HuH-7 (cell line): ENCODE data around the gene RET.

Experiments
- DNase-seq: peaks from one replicate; pipeline ENCODE4 v3.0.0; 2011; ENCODE audit warnings: low spot score

Gene RET

GRCh38 chr10:43108951-43109350 lies 32.1 kb downstream of the RET start:
- no peak for DNase-seq

- DNase-seq, result no peak
These were observed 32.9 kb downstream of the RET start for GRCh38 chr10:43109671-43110249.

GRCh38 chr10:43110338-43111071 lies 33.6 kb downstream of the RET start:
- no peak for DNase-seq

- no peak for DNase-seq
These were observed 34.2 kb downstream of the RET start for GRCh38 chr10:43111101-43111500.

GRCh38 chr10:43111921-43112607 lies 35.2 kb downstream of the RET start:
- DNase-seq, result no peak

- no peak for DNase-seq
These were observed 35.7 kb downstream of the RET start for GRCh38 chr10:43112608-43112961.

GRCh38 chr10:43113201-43114087 lies 36.6 kb downstream of the RET start:
- DNase-seq, result no peak

GRCh38 chr10:43114088-43114742 lies 37.3 kb downstream of the RET start:
- DNase-seq, result no peak

- DNase-seq, result no peak
These were observed 38.1 kb downstream of the RET start for GRCh38 chr10:43114743-43115611.

GRCh38 chr10:43115881-43116595 lies 39.2 kb downstream of the RET start:
- no peak for DNase-seq

GRCh38 chr10:43116596-43116995 lies 39.7 kb downstream of the RET start:
- DNase-seq, result no peak

- no peak for DNase-seq
These were observed 40.3 kb downstream of the RET start for GRCh38 chr10:43117031-43117776.

- DNase-seq, result no peak
These were observed 41.1 kb downstream of the RET start for GRCh38 chr10:43117777-43118583.

- no peak for DNase-seq
These were observed 42.0 kb downstream of the RET start for GRCh38 chr10:43118631-43119415.

GRCh38 chr10:43119416-43120115 lies 42.7 kb downstream of the RET start:
- no peak for DNase-seq

- DNase-seq, result no peak
These were observed 43.5 kb downstream of the RET start for GRCh38 chr10:43120116-43120928.
